Thyroid gland (tissue), 4 donors: Measurements from ENCODE around the gene SLC25A26. TPM values are rescaled to one million over a fixed set of nuclear protein-coding genes. Genes with fewer than 3 reads are reported as not detected.

ENCODE experiments used
- DNase-seq, 2 donors: peaks; one replicate each; pipeline ENCODE4 v3.0.0-alpha.2; 2019
- H3K27ac ChIP-seq, 3 donors: fragments of 200-600 bp; sonication (generic); 1 replicate in 2 of 3; 2 replicates in 1 of 3; pipeline ENCODE4 v1.5.1; 2016 to 2019; ENCODE audit warnings: mild to moderate bottlenecking in 1 of 3, moderate library complexity in 1 of 3
- H3K27me3 ChIP-seq: fragments of 200-600 bp; sonication (generic); one replicate; pipeline ENCODE4 v1.5.1; 2019
- H3K36me3 ChIP-seq, 2 donors: fragments of 200-600 bp; sonication (generic); one replicate each; pipeline ENCODE4 v1.5.1; 2016 to 2019
- H3K4me1 ChIP-seq, 2 donors: fragments of 200-600 bp; sonication (generic); one replicate each; pipeline ENCODE4 v1.5.1; 2017 to 2019
- H3K4me3 ChIP-seq, 3 donors: fragments of 200-600 bp; sonication (generic); replicated peaks in 1 of 3; 1 replicate in 2 of 3; 2 replicates in 1 of 3; pipeline ENCODE4 v1.5.1; 2016; ENCODE audit warnings: mild to moderate bottlenecking in 1 of 3
- H3K9me3 ChIP-seq: fragments of 200-600 bp; sonication (generic); one replicate; pipeline ENCODE4 v1.5.1; 2017
- POLR2A ChIP-seq, 2 donors: fragments of 450-650 bp; IDR thresholded peaks; one replicate each; pipeline ENCODE4 v1.6.1; 2017; ENCODE audit warnings: antibody characterized with exemption in 2 of 2, mild to moderate bottlenecking in 2 of 2, moderate library complexity in 1 of 2
- WGBS, 2 donors: methylation state at CpG; one replicate each; pipeline ENCODE4 v1.1.5; 2017; 5-methylcytosine and 5-hydroxymethylcytosine counted together
- intact Hi-C: fragments of 100-400 bp; cut with DNase I; formaldehyde crosslinking; loops from one replicate; pipeline ENCODE4 v1.15.1; 2023
- total RNA-seq, 4 donors: library from RNA; depleted of rRNA; stranded (reverse); fragments of >200 nt; gene quantifications; one replicate each; pipeline ENCODE4 v1.2.3, GENCODE V29; 2016
- TF ChIP-seq, protein P1 (sequence below), 6 experiments: fragments of 200-600 bp in 3 of 6; fragments of 450-650 bp in 3 of 6; sonication (generic) in 3 of 6; IDR thresholded peaks; one replicate each; pipeline ENCODE4 v1.5.1; 2016 to 2019; ENCODE audit warnings: antibody characterized with exemption in 6 of 6, mild to moderate bottlenecking in 2 of 6, inconsistent platforms in 1 of 6, moderate library complexity in 1 of 6

The SLC25A26 gene
- total RNA-seq, 4 donors from 2014 or later = 30.9 to 34.7 (median 32.4) TPM

DNA sequence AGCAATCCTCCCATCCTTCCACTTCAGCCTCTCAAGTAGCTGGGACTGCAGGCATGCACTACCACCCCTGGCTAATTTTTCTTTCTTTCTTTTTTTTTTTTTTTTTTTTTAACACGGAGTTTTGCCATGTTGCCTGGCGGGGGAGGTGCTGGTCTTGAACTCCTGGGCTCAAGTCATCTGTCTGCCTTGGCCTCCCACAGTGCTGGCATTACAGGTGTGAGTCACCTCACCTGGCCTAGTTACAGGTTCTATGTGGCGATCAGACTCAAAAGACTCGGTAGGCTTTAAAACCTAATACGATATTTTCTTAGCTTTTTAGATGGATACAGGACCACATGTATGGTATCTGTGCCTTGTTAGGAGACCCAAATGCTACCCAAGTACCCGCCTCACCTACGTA lies 14.0 kb upstream of the SLC25A26 start:
- Histone ChIP-seq H3K27me3 (no peaks in the 10 kb centered on the region), H3K4me1 (no peaks in the 10 kb centered on the region), H3K4me3 (no peak overlapping the region), H3K27ac (no peak overlapping the region), H3K36me3 (no peaks in the 10 kb centered on the region), H3K9me3 (no peaks in the 10 kb centered on the region)
- TF ChIP-seq, protein P1, sequence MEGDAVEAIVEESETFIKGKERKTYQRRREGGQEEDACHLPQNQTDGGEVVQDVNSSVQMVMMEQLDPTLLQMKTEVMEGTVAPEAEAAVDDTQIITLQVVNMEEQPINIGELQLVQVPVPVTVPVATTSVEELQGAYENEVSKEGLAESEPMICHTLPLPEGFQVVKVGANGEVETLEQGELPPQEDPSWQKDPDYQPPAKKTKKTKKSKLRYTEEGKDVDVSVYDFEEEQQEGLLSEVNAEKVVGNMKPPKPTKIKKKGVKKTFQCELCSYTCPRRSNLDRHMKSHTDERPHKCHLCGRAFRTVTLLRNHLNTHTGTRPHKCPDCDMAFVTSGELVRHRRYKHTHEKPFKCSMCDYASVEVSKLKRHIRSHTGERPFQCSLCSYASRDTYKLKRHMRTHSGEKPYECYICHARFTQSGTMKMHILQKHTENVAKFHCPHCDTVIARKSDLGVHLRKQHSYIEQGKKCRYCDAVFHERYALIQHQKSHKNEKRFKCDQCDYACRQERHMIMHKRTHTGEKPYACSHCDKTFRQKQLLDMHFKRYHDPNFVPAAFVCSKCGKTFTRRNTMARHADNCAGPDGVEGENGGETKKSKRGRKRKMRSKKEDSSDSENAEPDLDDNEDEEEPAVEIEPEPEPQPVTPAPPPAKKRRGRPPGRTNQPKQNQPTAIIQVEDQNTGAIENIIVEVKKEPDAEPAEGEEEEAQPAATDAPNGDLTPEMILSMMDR (IDR thresholded peaks at IDR 0.05) = no peak
- TF ChIP-seq POLR2A (IDR thresholded peaks at IDR 0.05) = no peak
- intact Hi-C loops = no loop called here
- WGBS, 2 donors = 89 to 91% methylated on average over 7 of the region's 7 CpGs
- no peak for DNase-seq

GRCh38 chr3:66208189-66208588 lies 12.6 kb upstream of the SLC25A26 start:
- 86 to 89% methylated on average over 3 of the region's 3 CpGs for WGBS, 2 donors
- no peaks in the 10 kb centered on the region for H3K27me3 ChIP-seq
- no peak for DNase-seq
- no peak for TF ChIP-seq POLR2A (IDR thresholded peaks at IDR 0.05)
- TF ChIP-seq, protein P1 (IDR thresholded peaks at IDR 0.05) = no peak
- H3K4me3 ChIP-seq = no peak overlapping the region
- H3K4me1 ChIP-seq = no peaks in the 10 kb centered on the region
- no peaks in the 10 kb centered on the region for H3K9me3 ChIP-seq
- no peak overlapping the region for H3K27ac ChIP-seq
- intact Hi-C loops = no loop called here
- H3K36me3 ChIP-seq = no peaks in the 10 kb centered on the region

DNA sequence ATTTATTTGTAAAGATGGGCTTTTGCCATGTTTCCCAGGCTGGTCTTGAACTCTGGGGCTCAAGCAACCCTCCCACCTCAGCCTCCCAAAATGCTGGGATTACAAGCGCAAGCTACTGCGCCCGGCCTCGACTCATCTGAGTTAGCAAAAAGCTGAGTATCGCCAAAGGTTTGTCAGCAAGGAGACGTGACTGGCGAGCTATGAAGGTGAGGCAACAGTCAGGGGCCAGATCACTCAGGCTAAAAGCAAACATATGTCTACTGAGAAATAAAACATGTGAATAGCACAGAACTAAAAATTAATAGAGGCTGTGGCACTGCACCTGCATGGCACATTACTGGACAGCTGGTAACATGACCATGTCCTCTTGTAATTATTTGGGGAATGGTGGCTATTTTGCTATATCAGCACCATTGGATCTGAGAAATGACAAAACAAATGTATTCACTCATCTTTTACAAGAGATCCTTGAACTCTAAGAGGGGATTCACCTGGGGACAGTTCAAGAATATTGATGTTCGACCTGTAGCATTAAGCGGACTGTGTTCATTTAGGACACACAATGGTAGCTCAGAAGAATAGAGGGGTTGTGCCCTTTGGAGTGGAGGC lies 10.0 kb upstream of the SLC25A26 start:
- intact Hi-C loops = no loop called here
- H3K36me3 ChIP-seq = no peaks in the 10 kb centered on the region
- 89 to 90% methylated on average over 9 of the region's 9 CpGs for WGBS, 2 donors
- no peaks in the 10 kb centered on the region for H3K27me3 ChIP-seq
- no peak for DNase-seq
- TF ChIP-seq, protein P1 (IDR thresholded peaks at IDR 0.05) = no peak
- no peak for TF ChIP-seq POLR2A (IDR thresholded peaks at IDR 0.05)
- no peak overlapping the region for H3K27ac ChIP-seq
- H3K4me3 ChIP-seq = no peak overlapping the region
- no peaks in the 10 kb centered on the region for H3K4me1 ChIP-seq
- no peaks in the 10 kb centered on the region for H3K9me3 ChIP-seq

GRCh38 chr3:66211779-66212178 lies 9.0 kb upstream of the SLC25A26 start:
- TF ChIP-seq, protein P1 (IDR thresholded peaks at IDR 0.05) = no peak
- no peak for TF ChIP-seq POLR2A (IDR thresholded peaks at IDR 0.05)
- Histone ChIP-seq H3K4me1 (no peaks in the 10 kb centered on the region), H3K27me3 (no peaks in the 10 kb centered on the region), H3K4me3 (no peak overlapping the region), H3K36me3 (no peaks in the 10 kb centered on the region), H3K27ac (no peak overlapping the region), H3K9me3 (no peaks in the 10 kb centered on the region)
- DNase-seq = no peak
- intact Hi-C loops = no loop called here
- 79 to 82% methylated on average over 4 of the region's 4 CpGs for WGBS, 2 donors

GRCh38 chr3:66215106-66215505 lies 5.7 kb upstream of the SLC25A26 start:
- intact Hi-C loops = no loop called here
- no peak for TF ChIP-seq POLR2A (IDR thresholded peaks at IDR 0.05)
- TF ChIP-seq, protein P1 (IDR thresholded peaks at IDR 0.05) = no peak
- no peak for DNase-seq
- Histone ChIP-seq H3K4me1 (peaks cover 2 to 3% of the 10 kb centered on the region in 2 donors), H3K9me3 (no peaks in the 10 kb centered on the region), H3K36me3 (no peaks in the 10 kb centered on the region), H3K27ac (no peak overlapping the region), H3K4me3 (no peak overlapping the region), H3K27me3 (no peaks in the 10 kb centered on the region)
- WGBS, 2 donors = 73 to 75% methylated on average over 2 of the region's 2 CpGs
